Fibroblast of skin of scalp (primary cell): ENCODE results near the gene RPL5. TPM values are rescaled to one million over a fixed set of nuclear protein-coding genes. Genes with fewer than 3 reads are reported as not detected.
A peak's percentile ranks its signal among the peaks of the same experiment; 100 is the strongest.

Experiments
- DNase-seq: peaks from one replicate; pipeline ENCODE4 v3.0.0-alpha.2; 2013
- polyA plus RNA-seq, 2 experiments: library from polyadenylated mRNA; unstranded; fragments of 120-200 nt; gene quantifications; one replicate each; pipeline ENCODE4 v1.2.1, GENCODE V29; 2013; ENCODE audit not compliant: insufficient read length in 2 of 2

RPL5 gene
- 1,398 TPM for polyA plus RNA-seq (2013, experiment 1 of 2; ENCODE audit: insufficient read length)
- polyA plus RNA-seq (2013, experiment 2 of 2; ENCODE audit: insufficient read length) = 1,522 TPM

DNA sequence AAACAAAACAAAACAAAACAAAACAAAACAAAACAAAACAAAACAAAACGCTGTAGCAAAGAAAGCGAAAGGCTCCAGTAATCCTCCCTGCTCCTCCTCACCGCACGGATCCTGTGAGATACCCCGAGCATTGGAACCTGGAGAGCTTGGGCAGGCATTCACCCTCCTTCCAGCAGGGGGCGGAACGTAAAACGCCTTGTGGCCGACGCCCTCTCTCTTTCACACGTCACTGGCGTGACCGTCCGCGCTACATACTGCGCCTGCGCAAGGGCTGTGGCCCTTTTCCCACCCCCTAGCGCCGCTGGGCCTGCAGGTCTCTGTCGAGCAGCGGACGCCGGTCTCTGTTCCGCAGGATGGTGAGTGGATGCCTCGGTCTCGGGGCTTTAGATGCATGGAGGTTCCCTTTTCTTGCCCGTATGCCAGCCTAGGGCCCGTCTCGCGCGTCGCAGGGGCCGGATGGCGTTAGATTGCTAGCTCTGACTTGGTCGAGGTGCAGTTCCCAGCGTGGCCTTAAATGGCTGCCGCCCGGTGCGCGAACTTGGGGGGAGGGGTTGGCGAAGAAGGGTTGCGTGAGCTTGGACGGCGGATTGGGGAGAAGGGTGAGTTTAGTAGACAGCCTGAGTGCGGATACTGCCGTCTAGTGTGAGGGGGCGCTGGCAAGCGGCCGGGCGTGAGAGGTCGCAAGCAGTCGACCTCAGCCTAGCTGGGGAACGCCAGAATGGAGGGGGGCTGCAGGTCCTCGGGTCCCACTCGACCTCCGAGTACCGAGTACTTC is at the start of gene RPL5:
Gene RPL5 (plus strand): TSS at position 279 of the 775 bp plus-strand sequence. CDS start 75 bp downstream, at position 354.
- DNase-seq = peak; percentile 98

DNA sequence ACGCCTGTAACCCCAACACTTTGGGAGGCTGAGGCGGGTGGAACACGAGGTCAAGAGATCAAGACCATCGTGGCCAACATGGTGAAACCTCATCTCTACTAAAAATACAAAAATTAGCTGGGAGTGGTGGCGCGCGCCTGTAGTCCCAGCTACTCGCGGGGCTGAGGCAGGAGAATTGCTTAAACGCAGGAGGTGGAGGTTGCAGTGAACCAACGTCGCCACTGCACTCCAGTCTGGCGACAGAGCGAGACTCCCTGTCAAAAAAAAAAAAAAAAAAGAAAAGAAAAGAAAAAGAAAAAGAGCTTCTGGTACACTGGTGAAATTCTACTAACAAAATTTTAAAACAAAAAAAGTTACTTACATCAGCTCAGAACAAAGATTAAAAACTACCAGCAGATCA is 48.3 kb upstream of the RPL5 start:
- DNase-seq = peak; percentile 32

DNA sequence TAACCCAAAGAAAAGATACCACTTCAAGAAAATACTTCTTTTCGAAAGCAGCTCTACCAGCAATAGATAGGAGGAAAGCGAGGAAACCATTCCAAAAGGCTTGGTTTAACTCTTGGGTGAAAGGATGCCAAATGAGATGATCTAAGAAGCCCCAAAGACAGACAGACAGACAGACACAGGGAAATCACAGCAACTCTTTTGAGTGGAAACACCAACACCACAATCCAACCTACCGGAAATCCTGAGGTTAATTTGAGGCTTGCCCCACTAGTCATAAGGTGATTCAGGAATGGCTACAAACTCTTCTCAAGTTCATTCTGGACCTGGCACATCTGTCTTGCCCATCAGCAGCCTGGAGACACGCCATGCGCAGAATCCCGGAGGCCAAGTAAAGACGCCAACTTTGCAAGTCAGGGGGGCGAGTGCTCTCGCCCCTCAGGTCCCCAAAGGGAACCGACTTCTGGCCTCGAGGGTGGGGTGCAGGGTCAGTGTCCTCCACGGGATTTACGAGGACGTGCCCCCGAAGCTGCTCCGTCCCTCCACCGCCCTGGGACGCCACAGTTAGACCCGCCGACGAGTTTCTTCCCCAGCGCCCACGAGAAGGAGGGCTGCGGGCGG is 47.7 kb upstream of the RPL5 start:
- peak; percentile 30 for DNase-seq

DNA sequence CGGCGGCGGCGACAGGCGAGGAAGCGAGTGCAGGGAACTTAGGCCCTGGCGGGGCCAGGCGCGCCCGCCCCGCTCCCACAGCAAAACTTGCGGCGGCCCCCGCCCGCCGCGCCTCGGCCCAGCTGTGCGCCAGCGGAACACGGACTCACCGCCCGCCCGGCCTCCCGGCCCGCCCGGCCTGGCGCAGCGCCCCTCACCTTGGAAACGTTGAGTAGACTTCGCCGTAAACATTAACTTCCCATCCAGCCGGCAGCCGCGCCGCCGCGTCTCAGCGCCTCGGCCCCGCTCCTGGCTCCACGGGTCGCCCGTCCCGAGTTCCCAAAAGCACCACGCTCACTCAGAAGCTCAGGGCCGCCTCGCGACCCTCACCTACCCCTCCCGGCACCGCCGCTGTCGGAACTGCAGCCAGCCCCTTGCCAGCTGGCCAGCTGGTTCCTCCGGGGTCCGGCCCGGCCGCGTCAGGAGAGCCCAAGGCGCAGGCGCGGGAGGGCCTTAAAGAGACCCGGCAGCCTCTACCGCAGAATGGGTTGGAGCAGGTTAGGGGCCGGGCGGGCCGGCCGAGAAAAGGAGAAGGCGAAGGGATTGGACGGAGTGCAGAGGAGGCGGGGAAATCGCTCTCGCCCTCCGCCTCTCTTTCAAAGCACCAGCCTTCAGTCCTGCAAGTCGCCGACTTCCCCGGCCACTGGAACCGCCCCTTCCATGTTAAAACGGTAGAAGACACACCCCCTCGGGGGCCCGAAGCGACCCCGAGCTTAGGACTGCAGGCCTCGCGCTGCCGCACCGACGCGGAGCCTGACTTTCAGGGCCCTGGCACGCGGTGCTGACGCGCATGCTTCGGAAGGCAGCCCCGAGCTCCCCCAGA is 47.0 kb upstream of the RPL5 start, which contains the start of gene EVI5:
Gene EVI5 (minus strand): TSS at position 470 of the 862 bp plus-strand sequence. CDS start 48,562 bp downstream, outside the sequence.
- DNase-seq = peak; percentile 97

DNA sequence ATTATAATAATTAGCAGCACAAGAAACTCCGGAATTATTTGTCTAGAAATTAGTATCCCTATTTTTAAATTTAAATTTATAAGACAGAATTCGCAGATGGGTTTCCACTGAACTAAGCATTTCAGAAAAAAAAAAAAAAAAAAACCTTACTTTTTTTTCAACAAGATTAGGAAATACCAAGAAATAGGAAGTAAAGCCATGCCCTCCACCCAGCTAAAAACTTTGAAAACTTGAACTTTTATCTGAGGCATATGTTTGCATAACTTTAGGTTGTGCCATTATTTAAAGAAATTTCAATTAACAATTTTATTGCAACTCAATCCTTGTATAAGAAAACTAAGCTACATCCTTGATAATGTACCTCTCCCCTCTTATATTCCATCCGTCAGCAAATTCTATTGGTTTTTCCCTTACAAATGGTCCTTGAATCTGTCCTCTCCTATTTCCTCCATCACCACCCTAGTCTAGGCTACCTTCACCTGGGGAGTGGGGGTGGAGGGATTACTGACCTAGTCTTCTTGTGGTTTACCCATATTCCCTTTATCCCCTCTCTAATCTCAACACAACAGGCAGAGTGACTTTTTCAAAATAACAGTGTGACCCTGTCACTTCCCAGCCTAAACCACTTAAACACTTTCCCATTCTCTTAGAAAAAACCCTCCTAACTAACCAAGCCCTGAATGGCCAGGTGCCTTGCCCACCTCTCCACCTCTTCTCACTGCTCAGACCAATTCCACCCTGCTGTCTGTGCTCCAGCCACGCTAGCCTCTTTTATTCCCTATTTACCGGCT is 45.5 kb upstream of the RPL5 start:
- DNase-seq = no peak

DNA sequence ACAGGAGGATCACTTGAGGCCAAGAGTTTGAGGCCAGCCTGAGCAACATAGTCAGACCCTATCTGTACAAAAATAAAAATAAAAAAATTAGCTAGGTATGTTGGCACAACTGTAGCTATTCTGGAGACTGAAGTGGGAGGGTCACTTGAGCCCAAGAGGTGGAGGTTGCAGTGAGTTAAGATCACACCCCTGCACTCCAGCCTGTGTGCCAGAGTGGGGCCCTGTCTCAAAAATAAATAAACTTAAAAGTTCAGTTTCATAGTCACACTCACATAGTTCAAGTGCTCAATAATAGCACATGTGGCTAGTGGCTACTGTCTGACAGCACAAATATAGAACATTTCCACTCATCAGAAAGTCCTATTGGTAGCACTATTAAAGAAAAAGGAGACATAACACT is 41.8 kb upstream of the RPL5 start:
- no peak for DNase-seq

DNA sequence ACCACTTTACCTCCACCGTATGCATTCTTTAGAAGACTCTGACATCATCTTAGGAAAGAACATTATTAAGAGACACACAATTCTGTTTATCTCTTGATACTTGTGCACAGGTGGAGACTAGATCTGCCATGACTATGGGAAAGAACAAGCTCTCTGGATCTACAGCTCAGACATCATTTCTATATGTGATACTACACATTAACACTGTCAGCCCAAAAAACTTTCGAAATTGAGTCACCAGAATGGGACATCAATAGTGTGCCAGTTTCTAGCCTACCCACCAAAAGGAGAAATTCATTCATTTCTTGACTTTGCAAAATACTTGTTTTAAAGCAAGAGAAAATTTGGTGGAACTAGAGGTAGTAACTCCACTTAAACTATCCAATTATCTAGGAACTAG is 41.0 kb upstream of the RPL5 start:
- no peak for DNase-seq

DNA sequence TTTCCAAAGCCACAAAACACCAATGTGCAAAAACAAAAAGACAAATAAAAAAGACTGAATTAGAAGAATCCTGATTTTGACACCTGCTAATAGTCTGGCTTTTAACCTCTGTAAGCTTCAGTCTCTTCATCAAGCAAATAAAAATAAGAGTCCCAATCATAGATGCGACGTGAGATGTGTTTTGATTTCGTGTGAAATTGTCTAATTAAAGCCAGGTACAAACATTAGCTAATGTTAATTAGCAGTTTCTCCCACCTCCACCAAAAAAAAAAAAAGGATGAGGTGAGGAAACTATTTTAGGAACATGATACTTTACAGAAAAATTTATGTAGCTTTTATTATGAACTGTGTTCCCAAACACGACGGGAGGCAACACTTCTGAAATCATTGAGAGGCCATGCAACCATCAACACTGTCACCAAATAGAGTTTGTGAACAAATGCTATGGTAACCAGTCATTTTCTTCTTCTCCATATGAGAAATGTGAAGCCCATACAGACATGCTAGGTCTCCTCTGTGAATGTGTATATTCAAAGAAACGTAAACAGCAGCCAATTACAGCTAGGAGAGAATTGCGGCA is 40.3 kb upstream of the RPL5 start:
- peak; percentile 12 for DNase-seq

DNA sequence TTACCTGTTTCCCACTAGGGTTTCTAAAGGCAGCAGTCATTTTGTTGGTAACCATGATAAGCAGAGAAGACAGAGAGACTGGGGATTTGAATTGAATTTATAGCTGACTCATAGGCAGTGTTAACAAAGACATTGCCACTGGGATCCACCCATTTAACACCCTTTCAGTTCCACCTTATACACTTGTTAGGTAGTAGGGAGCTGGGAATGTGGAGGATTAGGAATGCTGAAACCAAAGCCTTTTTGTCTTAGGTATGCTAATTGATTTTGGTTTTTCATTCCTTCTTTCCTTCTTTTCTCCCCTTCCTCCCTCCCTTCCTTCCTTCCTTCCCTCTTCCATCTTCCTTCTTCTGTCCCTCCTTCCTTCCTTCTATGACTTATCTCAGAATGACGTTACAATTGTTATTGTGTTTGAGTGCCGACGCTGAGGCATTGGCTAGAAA is 39.5 kb upstream of the RPL5 start:
- DNase-seq = no peak

DNA sequence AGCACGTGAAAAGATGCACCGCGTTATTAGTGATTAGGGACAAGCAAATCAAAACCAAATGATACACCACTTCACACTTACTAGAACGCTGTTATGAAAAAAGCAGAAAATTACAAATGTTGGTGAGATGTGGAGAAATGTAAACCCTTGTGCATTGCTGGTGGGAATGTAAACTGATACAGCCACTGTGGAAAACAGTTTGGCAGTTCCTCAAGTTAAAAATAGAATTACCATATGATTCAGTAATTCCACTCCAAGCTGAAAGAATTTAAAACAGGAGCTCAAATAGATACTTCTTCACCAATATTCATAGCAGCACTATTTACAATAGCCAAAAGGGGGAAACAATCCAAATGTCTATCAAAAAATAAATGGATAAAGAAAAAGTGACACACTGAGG is 36.7 kb upstream of the RPL5 start:
- peak; percentile 78 for DNase-seq

DNA sequence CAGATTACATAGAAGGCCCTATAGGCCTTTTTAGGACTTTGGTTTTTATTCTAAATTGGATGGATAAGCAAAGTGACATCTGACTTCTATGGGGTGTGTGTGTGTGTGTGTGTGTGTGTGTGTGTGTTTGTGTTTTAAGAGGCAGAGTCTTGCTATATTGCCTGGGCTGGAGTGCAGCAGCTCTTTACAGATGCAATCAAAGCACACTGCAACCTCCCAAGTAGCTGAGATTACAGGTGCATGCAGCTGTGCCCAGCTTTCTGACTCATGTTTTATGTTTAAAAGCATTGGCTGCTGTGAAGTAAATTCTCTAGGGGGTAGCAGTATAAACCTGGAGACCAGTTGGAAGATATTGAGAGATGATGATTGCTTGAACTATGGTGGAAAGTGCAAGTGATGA is 34.5 kb upstream of the RPL5 start:
- no peak for DNase-seq

DNA sequence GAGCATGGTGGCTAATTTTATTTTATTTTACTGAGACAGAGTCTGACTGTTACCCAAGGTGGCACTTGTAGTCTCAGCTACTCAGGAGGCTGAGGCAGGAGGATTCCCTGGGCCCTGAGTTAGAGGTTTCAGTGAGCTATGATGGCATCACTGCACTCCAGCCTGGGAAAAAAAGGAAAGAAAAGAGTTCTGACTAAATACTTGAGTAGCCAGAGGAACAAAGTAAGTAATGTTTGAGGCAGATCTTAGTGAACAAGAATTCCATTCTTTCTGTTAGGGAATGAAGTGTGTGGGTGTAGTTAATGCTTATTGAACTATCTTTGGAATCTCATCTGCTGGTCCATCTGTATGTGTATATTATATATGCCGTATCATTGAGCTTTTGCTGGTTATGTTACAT is 33.9 kb upstream of the RPL5 start:
- DNase-seq = peak; percentile 47

DNA sequence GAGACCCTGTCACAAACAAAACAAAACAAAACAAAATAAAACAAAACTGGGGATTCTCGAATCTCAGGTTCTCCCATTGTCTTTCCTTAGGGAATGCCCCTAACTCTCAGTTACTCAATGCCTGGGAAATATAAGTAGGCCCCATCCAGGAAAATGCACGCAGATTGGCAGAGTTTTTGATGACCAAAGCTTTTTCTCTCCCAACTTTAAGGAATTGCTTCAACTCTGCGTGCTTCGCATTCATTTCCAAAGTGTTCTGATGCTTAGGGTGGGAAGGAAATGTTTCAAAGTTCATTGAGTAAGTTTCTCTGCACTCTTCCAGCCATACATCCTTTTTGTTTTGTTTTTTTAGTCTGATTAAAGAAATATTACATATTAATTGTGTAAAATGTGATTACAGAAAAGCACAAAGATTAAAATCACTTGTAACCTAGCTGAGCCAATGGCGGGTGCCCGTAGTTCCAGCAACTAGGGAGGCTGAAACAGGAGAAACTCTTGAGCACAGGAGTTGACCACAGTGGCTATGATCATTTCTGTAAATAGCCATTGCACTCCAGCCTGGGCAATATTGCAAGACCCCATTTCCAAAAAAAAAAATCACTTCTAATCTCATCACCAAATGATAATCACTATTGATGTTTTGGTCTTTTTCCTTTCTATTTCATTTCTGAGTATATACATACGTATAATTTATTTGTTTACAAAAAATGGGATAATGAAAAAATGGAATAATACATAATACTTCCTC is 28.5 kb upstream of the RPL5 start:
- DNase-seq = no peak

DNA sequence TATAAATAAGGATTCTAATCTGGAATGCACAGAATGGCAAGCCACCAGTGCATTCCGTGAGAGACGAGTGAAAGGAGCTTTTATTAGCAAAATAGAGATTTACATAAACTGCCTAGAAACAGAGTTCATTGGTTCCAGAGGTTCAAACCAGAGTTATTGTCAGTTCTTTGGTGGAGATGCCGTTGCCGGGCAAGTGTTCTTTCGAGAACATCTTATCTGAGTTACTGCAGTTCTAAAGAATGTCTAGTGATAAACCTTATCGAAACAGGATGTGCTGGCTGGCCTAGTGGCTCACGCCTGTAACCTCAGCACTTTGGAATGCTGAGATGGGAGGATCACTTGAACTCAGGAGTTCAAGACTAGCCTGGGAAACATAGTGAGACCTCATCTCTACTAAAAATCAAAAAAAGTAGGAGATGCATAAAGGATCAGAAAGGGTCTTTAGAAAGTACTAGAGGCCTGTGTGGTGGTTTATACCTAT is 27.1 kb upstream of the RPL5 start:
- peak; percentile 90 for DNase-seq

DNA sequence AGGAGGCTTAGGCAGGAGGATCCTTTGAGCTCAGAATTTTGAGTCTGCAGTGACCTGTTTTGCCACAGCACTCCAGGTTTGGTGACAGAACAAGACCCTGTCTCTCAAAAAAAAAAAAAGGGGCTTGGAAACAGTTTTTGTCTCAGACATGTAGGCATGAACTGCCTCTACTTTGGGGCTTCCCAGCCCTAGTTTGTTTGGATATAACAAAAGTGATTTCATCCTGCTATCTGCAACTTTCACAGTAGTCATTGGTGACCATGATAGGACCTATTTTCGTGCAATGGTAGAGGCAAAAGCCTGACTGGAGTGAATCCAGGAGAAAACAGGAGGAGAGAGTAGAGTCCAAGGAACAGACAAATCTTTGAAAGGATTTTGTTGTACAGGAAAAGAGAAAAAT is 26.6 kb upstream of the RPL5 start:
- no peak for DNase-seq

DNA sequence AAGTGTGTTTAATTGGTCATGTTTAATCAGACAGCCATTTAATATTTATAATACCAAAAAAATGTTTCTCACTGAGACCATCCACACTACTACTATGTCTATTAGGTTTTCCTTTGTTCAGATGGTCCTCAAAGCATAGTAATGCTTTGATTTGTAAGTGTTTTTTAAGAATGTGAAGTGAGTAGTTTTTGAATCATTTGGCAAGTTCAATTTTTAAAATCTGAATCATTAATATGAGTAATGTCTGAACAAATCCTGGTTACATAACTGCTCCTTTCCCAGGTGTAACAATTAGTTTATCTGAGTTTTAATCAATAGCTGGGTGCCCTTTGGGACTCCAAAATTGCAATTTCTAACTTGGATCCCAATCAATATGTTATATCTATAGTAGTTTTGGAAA is 23.5 kb upstream of the RPL5 start:
- no peak for DNase-seq

DNA sequence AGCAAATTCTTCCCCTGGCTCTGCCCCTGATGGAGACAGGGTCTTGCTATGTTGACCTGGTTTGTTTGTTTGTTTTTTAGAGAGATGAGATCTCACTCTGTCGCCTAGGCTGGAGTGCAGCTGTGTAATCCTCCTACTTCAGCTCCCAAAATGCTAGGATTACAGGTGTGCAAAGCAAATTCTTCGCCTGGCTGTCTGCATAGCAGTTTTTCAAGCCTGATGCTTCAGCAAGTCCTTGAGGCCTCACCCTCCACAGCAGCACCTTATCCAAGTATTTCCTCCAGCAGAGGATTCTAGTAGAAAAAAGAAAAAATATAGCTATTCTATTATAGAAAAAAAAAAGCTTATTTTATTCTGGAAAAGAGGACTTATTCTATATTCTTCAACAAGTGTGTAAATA is 15.1 kb upstream of the RPL5 start:
- no peak for DNase-seq

DNA sequence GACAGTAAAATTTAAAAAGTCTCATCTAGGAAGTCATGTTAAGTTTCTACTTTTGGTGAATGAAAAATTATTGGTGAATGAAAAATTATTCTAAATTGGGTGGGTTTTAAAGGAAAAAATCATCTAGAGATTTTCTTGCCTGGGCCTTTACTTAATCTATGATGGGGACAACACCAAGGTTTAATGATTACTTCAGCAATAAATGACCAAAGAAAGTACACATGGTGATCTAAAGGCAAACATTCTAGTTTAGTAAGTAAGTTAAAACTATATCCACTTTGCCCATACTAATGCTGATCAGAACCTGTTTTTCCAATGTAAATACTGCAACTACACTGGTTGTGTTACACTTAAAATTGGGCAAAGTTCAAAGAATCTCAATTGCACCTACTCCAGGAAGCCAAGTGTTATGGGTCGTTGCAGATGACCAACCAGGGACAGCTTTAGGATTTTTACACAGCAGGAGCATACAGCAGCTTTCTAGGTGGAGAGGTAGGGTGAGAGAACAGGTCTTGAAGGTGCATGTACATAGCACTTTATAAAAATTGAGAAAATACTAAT is 14.6 kb upstream of the RPL5 start:
- no peak for DNase-seq

DNA sequence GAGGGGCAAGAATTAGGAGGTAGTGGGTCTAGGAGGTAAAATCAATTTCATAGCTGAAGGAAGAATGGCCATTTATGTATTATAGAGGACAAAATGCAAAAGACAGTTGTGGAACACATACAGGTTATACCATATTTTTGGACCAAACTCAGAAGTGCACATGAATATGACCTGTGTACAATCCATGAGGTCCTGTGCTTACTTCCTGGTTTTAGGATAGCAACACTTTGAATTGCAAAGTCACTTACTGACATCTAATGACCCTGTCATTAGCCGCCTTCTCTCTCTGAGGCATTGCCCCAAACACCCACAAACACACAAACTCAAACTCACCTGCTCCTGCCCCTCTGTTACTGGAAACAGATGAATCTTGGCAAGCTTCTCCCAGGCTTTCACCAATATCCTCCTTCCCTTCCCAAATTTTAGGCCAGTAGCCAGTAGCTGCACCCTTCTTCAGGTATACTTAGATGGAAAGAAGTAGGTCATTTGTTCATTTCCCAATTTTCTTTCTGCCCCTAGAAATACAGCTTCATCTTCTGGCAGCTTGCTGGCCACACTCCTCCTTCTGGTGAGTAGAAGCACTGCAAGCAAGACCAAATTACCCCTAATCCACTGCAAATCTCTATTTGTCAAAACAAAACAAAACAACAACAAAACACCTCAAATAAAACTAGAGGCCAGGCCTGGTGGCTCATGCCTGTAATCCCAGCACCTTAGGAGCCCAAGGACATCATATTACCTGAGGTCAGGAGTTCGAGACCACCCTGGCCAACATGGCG is 13.7 kb upstream of the RPL5 start:
- DNase-seq = peak; percentile 27

DNA sequence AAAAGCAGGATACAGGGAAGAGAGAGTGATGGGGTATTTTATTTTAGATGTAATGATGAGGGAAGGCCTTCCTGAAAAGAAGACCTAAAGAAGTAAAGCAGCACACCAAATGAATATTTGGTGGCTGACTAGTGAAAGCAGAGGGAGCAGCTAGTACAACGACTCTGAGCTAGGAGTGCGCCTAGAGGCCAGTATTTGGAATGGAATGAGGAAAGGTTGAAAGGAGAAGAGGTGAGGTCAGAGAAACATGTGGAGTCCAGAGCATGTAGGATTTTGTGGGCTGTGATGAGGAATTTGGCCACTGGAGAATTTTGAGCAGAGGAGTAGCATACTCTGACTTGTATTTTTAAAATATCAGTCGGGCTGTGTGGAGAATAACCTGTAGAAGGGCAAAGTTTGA is 11.8 kb upstream of the RPL5 start:
- DNase-seq = peak; percentile 27
